HG03354 (cell line): ENCODE data around the gene PRKG2.
A peak's percentile ranks its signal among the peaks of the same experiment; 100 is the strongest.

ENCODE experiments used
- ATAC-seq: cut with Tn5 transposase; IDR thresholded peaks from one replicate; pipeline ENCODE4 v1.9.1; 2021; ENCODE audit warnings: mild to moderate bottlenecking; ENCODE audit not compliant: unreplicated experiment, poor library complexity, severe bottlenecking

The PRKG2 gene

GRCh38 chr4:81049907-81050306, 165.1 kb downstream of the PRKG2 start:
- ATAC-seq, result no peak

GRCh38 chr4:81049330-81049729, 165.7 kb downstream of the PRKG2 start:
- ATAC-seq, result no peak

DNA sequence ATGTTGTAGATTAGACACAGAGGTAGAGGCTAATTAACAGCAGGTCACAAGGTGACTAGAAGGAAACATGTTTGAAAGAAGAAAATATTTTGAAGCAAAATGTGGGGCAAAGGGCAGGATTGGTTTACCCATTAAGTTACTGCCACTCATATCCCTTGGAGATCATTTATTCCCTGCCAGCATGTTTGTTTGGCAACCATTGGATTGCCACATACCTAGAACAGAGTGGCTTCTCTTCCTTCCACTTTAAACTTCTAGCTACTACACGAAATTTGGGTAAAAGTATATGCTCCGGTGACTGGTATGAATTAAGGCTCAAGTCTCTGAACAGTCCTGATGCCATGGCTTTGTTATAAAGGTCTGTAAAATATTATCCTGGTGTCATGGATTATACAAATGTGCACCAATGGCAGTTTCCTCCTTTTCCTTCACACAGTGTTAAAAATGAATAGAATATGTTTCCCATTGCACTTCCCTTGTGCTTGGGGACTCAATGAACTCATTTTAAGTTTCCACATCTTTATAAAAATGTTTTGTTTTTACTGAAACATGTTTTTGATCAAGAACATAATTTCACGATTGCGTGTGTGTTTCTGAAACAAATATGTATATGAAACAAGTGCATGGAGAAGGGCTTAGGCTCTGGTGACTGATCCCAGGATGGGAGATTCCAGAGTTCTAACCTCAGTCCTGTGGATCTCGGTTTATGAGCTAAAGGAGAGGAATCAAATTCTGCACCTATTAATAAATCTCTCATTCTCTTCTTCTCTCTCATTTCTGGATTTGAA, 172.2 kb downstream of the PRKG2 start:
- no peak for ATAC-seq

DNA sequence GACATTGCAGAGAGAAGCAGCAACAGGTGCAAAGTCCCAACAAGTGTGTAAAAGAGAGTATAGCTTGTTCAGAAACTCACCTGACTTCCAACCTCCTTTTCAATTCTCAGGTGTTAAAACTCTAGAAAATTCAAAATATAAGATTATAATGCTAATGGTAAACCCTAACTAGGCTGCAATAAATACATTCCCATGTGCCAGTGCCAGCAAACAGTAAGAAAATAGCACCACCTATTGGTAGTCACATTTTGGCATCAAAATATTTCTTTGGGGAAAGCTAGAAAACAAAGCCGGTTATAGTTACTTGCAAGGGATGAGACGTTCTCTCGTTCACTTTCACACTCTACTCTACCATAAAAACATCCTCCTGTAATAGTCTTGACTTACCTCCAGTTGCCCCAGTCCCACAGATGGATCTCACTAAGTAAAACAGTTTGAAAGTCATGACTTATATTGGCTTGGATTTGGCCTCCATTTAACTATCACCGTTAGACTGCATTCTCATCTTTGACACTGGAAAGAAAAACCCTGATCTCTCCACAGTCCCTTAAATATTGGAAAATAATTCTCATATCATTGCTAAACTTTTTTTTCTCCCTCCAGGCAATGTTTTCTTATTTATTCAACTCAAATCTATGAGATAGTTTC, 174.9 kb downstream of the PRKG2 start:
- peak; percentile 72 for ATAC-seq

GRCh38 chr4:81039351-81039972, 175.6 kb downstream of the PRKG2 start:
- no peak for ATAC-seq

GRCh38 chr4:81038636-81039350, 176.2 kb downstream of the PRKG2 start:
- ATAC-seq, result no peak
